Bronchial epithelial cell (primary cell): ENCODE measurements around the gene ROGDI. TPM values are rescaled to one million over a fixed set of nuclear protein-coding genes. Genes with fewer than 3 reads are reported as not detected.
A peak's percentile ranks its signal among the peaks of the same experiment; 100 is the strongest.

ENCODE experiments used
- DNase-seq: peaks from one replicate; pipeline ENCODE4 v3.0.0-alpha.2; 2010; ENCODE audit warnings: low read depth
- FAIRE-seq: peaks from 2 replicates; lab custom pipeline; 2011; peaks lifted over from hg19 to GRCh38; lab: Jason Lieb, UNC
- H3K27me3 ChIP-seq: 2 replicates; pipeline ENCODE4 v1.5.1; 2011; ENCODE audit warnings: low read length; ENCODE audit not compliant: control insufficient read depth, insufficient read depth
- H3K36me3 ChIP-seq: 2 replicates; pipeline ENCODE4 v1.5.1; 2011; ENCODE audit warnings: low read length; ENCODE audit not compliant: control insufficient read depth, insufficient read depth
- H3K4me3 ChIP-seq: 2 replicates; pipeline ENCODE4 v1.5.1; 2011; ENCODE audit warnings: mild to moderate bottlenecking, low read depth, low read length, control low read depth
- CTCF ChIP-seq: IDR thresholded peaks from 2 replicates; pipeline ENCODE4 v1.5.1; 2011; ENCODE audit warnings: mild to moderate bottlenecking, moderate library complexity, low read length, control low read depth, inconsistent platforms; ENCODE audit not compliant: insufficient read depth, severe bottlenecking
- total RNA-seq: library from RNA; depleted of rRNA; stranded (reverse); fragments of >200 nt; gene quantifications from 2 replicates; pipeline ENCODE4 v1.2.1, GENCODE V29; 2014

ROGDI gene
- total RNA-seq, 1 donor from 2014 or later = 16.1 TPM

DNA sequence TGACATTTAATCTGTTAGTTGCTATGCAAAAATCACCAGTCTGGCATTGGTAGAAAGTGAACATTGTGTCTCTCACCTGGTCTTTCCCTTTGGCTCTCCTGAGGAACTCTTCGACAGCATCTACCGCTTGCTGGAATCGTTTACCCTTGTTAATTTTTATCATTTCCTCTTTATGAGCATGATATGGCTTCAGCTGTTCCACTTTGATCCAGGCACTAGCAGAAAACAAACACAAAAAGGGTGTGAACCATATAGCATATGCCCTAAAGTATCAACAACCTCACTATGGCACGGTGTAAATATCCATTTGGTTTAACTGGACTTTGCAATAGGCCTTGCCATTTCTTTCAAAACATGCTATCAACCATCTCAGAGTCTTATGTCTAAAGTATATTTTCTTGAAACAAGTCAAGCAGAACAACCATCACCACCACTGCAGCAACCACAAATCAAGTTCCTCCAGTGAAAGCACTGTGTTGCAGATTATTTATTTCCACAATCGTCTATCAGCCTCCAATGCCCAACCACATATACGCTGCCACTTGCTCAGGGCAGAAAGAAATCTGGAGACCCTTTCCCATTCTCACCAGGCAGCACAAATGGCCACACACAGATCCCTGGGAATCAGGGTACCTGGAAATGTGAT is 30.4 kb upstream of the ROGDI start:
- H3K36me3 ChIP-seq = peaks cover 29% of the 10 kb centered on the region
- no peak for TF ChIP-seq CTCF
- no peak for FAIRE-seq

DNA sequence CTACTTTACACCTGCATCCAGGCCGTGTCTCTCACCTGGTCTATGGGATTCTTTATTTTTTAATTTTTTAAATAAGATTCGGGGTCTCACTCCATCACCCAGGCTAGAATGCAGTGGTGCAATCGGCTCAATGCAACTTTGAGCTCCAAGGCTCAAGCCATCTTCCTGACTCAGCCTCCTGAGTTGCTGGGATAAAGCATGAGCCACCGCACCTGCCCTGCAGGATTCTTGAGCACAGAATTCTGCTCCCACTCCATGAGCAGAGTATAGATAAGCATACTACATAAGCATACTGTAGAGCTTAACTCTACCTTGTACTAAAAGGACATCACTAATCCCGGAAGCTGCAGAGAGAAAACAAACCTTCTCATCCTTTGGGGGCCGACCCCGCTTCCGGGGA is 29.2 kb upstream of the ROGDI start:
- no peaks in the 10 kb centered on the region for H3K27me3 ChIP-seq
- DNase-seq = no peak
- H3K36me3 ChIP-seq = peaks cover 32% of the 10 kb centered on the region
- no peak for TF ChIP-seq CTCF
- H3K4me3 ChIP-seq = no peak overlapping the region
- no peak for FAIRE-seq

More for the DNA sequence above, 30.4 kb upstream of the ROGDI start:
- no peaks in the 10 kb centered on the region for H3K27me3 ChIP-seq
- no peak for DNase-seq
- no peak overlapping the region for H3K4me3 ChIP-seq

DNA sequence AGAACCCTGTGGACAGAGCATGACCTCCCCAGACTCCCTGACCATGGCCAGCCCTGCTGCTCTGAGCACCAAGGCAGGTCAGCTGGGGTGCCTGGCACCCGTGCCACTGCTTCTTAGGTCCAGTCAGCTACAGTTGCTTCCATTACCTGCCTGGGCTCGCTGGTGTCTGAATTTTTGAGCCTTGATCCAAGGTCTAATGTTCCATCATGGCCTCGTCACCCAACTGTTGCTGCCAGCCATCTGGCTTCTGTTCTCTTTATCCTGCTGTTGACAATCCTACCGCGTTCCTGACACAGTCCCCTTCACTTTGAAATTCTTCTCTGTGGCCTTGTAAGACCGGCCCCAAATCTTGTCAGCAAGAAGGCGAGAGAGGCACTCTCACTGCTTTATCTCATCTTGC is 28.0 kb upstream of the ROGDI start:
- no peak for TF ChIP-seq CTCF
- H3K36me3 ChIP-seq = peaks cover 33% of the 10 kb centered on the region
- no peak for DNase-seq
- H3K27me3 ChIP-seq = no peaks in the 10 kb centered on the region
- FAIRE-seq = no peak
- H3K4me3 ChIP-seq = no peak overlapping the region

GRCh38 chr16:4828567-4829321 is 26.3 kb upstream of the ROGDI start:
- peak; percentile 13 for FAIRE-seq
- no peaks in the 10 kb centered on the region for H3K27me3 ChIP-seq
- H3K36me3 ChIP-seq = peaks cover 34% of the 10 kb centered on the region
- no peak for DNase-seq
- no peak overlapping the region for H3K4me3 ChIP-seq
- TF ChIP-seq CTCF = no peak

DNA sequence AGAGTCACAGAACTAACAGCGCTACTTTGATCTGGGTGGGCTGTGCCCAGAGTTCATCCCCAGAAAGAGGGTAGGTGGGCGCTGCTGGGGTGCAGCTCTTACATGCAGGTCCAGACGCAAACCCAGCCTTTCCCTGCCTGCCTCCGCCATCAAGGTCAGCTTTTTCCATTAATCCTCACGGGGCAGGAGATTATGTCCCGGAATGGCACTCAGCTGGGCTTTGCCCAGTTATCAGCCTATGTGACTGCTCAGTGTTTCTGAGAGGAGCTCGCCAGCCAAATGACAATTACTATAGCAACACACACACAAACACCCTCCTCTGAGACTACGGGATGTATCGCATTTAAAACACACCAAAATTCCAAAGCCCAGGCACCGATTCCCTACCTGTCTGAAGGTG is 24.5 kb upstream of the ROGDI start:
- H3K4me3 ChIP-seq = no peak overlapping the region
- H3K27me3 ChIP-seq = no peaks in the 10 kb centered on the region
- no peak for FAIRE-seq
- TF ChIP-seq CTCF = no peak
- DNase-seq = no peak
- peaks cover 31% of the 10 kb centered on the region for H3K36me3 ChIP-seq

DNA sequence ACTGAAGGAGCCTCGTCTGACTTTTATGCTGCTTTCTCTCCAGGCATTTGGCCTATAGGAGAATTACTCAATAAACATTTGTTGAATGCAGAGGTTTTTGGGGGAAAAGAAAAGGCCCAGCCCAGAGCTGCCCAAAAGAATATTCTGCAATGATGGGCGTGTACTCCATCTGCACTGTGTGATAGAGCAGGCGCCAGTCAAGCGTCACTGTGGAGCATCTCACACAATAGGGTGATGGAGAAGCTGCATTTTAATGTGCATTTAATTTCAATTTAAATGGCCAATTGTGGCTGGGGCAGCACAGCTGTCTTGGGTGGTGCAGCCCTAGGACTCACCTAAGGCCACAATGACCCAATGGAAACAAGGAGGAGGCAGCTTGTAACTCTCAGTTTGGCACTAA is 24.1 kb upstream of the ROGDI start:
- FAIRE-seq = no peak
- no peak for DNase-seq
- Histone ChIP-seq H3K27me3 (no peaks in the 10 kb centered on the region), H3K36me3 (peaks cover 30% of the 10 kb centered on the region), H3K4me3 (no peak overlapping the region)
- no peak for TF ChIP-seq CTCF
